ENCODE data around the gene VMP1. TPM values are rescaled to one million over a fixed set of nuclear protein-coding genes. Genes with fewer than 3 reads are reported as not detected.

Gene VMP1
- total RNA-seq, 1 experiment from 2014 or later = 46.5 TPM

DNA sequence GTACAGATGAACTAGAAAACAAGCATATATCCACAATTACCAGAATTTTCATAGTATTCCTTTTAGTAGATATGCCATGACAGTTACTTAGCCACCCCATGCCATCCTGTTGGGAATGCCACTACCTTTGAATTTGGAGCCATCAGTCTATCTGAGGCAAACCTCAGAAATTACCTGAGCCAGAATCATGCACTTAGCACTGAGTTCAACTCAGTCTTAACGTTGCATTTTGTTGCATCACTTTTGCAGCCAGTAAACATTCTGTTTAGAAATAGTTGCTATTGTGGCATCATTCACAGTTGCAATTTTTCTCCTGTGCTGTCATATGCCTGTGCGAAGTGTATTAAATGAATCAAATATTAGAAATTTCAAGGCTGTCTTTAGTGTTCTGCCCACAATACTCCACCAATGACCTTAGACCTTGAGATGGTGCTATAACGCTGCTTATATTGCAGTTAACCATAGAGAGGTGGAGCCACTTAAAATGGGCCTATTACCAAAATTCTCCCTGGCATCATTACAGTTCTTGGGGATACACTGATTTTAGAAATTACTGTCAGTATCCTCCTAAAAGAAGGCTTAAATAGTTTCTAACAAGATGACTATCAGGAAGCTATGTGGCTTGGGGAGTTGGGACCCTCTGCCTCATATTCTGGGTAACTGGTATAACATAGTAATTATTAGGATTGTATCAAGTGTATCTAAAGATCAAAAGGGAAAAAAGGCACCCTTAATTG, 11.3 kb upstream of the VMP1 start:
- H3K27me3 ChIP-seq = no peaks in the 10 kb centered on the region
- no peak for DNase-seq
- H3K27ac ChIP-seq = no peak overlapping the region
- no peaks in the 10 kb centered on the region for H3K9me3 ChIP-seq (replicated peaks)
- H3K36me3 ChIP-seq = peaks cover 85% of the 10 kb centered on the region
- no peak overlapping the region for H3K4me3 ChIP-seq
- no peaks in the 10 kb centered on the region for H3K4me1 ChIP-seq

DNA sequence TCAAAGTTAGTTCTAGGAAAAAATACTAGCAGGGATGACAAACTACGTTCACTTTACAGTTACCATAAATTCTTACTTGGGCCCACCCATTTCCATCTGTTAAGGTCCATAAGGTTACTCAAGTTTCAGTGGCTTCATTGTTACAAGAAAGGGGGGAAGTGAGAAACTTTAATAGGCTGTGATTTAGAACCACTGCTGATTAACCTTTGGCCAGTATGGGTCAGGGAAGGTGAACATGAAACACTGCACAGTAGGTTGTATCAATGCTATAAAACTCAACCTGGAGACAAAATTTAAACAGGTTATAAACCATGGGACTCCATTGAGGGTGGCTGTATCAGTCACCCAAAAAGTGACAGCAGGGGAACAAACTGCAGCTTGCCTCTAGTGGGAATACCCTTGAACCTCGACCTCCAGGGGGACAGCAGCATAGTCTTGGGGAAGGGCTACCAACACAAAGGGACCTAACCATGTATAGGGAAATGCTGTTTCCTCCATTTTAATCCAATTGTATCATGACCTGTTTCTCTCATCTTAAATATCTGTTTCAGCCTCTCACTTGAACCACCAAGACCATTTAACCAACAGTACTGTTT, 10.7 kb upstream of the VMP1 start:
- H3K4me3 ChIP-seq = no peak overlapping the region
- no peaks in the 10 kb centered on the region for H3K27me3 ChIP-seq
- no peak overlapping the region for H3K27ac ChIP-seq
- H3K4me1 ChIP-seq = no peaks in the 10 kb centered on the region
- peaks cover 85% of the 10 kb centered on the region for H3K36me3 ChIP-seq
- DNase-seq = no peak
- H3K9me3 ChIP-seq (replicated peaks) = no peaks in the 10 kb centered on the region

DNA sequence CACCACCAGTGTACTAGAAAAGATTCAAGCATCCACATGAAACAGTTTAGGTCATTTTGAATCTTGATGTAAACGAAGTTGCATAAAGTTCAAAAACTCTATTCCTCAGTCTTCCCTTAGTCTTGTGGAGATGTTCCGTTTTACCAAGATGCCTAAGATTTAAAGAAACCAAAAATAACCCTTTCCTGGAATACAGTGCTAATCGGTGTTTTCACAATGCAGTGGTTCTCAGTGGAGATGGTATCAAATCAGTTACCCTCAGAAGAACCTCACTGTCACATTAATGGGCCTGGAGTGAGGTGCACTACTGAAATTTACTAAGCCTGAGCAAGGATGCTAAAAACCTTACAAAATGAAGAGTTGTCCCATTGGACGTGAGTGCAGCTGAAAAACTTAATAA, 9.3 kb upstream of the VMP1 start:
- no peaks in the 10 kb centered on the region for H3K27me3 ChIP-seq
- H3K36me3 ChIP-seq = peaks cover 77% of the 10 kb centered on the region
- H3K4me3 ChIP-seq = no peak overlapping the region
- no peak for DNase-seq
- H3K4me1 ChIP-seq = no peaks in the 10 kb centered on the region
- H3K27ac ChIP-seq = no peak overlapping the region
- no peaks in the 10 kb centered on the region for H3K9me3 ChIP-seq (replicated peaks)

GRCh38 chr17:59699218-59699617, 8.2 kb upstream of the VMP1 start:
- Histone ChIP-seq H3K4me3 (no peak overlapping the region), H3K36me3 (peaks cover 69% of the 10 kb centered on the region), H3K9me3 (replicated peaks) (no peaks in the 10 kb centered on the region), H3K4me1 (no peaks in the 10 kb centered on the region), H3K27me3 (no peaks in the 10 kb centered on the region), H3K27ac (no peak overlapping the region)
- DNase-seq = no peak

DNA sequence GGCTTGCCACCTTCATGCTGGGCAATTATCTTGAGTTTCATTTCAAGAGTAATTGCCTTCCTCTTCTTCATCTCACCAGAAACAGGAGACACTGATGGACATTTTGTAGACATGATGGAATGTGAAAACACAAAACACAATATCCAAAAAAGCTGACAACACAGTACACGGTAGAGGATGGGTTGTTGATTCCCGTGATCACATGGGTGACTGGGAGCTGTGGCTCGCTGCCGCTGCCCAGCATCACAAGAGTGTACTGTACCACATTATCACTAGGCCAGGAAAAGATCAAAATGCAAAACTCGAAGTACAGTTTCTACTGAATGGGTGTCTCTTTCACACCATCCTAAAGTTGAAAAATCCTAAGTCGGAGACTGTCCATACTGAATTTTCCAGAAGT, 7.7 kb upstream of the VMP1 start:
- Histone ChIP-seq H3K9me3 (replicated peaks) (no peaks in the 10 kb centered on the region), H3K27ac (no peak overlapping the region), H3K27me3 (no peaks in the 10 kb centered on the region), H3K4me1 (no peaks in the 10 kb centered on the region), H3K4me3 (no peak overlapping the region), H3K36me3 (peaks cover 66% of the 10 kb centered on the region)
- no peak for DNase-seq

- no peak for DNase-seq
- H3K4me3 ChIP-seq = no peak overlapping the region
- H3K4me1 ChIP-seq = no peaks in the 10 kb centered on the region
- H3K9me3 ChIP-seq (replicated peaks) = no peaks in the 10 kb centered on the region
- H3K36me3 ChIP-seq = peaks cover 42% of the 10 kb centered on the region
- H3K27me3 ChIP-seq = no peaks in the 10 kb centered on the region
- H3K27ac ChIP-seq = no peak overlapping the region
Observed at GRCh38 chr17:59702304-59702703, 5.2 kb upstream of the VMP1 start.

- Histone ChIP-seq H3K9me3 (replicated peaks) (no peaks in the 10 kb centered on the region), H3K36me3 (peaks cover 4% of the 10 kb centered on the region; the same call in 1 of the 2 replicates), H3K27me3 (no peaks in the 10 kb centered on the region), H3K4me3 (peak overlapping the region; percentile 76), H3K4me1 (peaks cover 7% of the 10 kb centered on the region; the same call in 1 of the 2 replicates), H3K27ac (peak overlapping the region; percentile 90)
- DNase-seq = no peak
Observed at GRCh38 chr17:59707971-59708430, 547 bp downstream of the VMP1 start.

DNA sequence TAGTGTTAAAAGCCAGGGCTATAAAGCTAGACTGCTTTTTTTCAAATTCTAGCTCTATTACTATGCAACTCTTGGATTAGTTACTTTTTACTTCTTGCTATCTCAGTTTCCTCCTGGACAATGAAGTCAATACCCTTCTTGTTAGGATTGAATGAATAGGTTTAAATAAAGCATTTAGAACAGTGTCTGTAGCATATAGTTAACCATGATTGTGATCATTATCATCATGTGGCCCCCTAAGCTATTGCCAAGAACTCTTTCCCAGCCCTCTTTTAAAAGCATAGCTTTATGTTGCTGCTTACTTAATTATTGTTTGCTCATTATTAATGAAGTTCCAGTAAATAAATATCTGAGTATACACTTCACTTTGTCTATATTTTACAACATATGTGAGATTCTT, 4.5 kb downstream of the VMP1 start:
- DNase-seq = no peak
- Histone ChIP-seq H3K4me1 (peaks cover 7% of the 10 kb centered on the region; the same call in 1 of the 2 replicates), H3K27me3 (no peaks in the 10 kb centered on the region)

DNA sequence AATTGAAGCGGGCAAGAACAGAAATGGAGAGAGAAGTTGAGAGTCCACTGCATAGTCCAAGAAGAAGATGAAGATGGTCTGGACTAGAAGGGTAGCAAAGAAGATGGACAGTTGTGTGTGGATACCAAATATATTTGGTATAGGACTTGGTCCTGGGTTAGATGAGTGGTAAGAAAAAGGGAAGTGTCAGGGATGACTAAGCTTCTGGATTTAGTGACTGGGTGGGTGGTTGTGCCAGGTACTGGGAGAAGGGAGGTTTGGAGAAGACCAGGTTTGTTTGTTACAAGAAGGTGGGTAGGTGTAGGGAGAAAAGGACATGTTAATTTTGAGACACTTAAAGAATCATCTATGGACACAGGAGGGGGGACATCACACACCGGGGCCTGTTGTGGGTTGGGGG, 5.4 kb downstream of the VMP1 start:
- H3K9me3 ChIP-seq (replicated peaks) = no peaks in the 10 kb centered on the region
- no peak overlapping the region for H3K27ac ChIP-seq
- DNase-seq = no peak
- no peaks in the 10 kb centered on the region for H3K27me3 ChIP-seq
- H3K36me3 ChIP-seq = no peaks in the 10 kb centered on the region
- no peak overlapping the region for H3K4me3 ChIP-seq
- H3K4me1 ChIP-seq = peaks cover 7% of the 10 kb centered on the region; the same call in 1 of the 2 replicates

More for the DNA sequence above, 4.5 kb downstream of the VMP1 start:
- Histone ChIP-seq H3K27ac (no peak overlapping the region), H3K36me3 (no peaks in the 10 kb centered on the region), H3K4me3 (no peak overlapping the region), H3K9me3 (replicated peaks) (no peaks in the 10 kb centered on the region)

- Histone ChIP-seq H3K4me1 (peaks cover 6% of the 10 kb centered on the region), H3K36me3 (no peaks in the 10 kb centered on the region), H3K4me3 (no peak overlapping the region), H3K9me3 (replicated peaks) (no peaks in the 10 kb centered on the region), H3K27me3 (no peaks in the 10 kb centered on the region), H3K27ac (no peak overlapping the region)
- DNase-seq = no peak
Observed at GRCh38 chr17:59714255-59714654, 6.8 kb downstream of the VMP1 start.

DNA sequence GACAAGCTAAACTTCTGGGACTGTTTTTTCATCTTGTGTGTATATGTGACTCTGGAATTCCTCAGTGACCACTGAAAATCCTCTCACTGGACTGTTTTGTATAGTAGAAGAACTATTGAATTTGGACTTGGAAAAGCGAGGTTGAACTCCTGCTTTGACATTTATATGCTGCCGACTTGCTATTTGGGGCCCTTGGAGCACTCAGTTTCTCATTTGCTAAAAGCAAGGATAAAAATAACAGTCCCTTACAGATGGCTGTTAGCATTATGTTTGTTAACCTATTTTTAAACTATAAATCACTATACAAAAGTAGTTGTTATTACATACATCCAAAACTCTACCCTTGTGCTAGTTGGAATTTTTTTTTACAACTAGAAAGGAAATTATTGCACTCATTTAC, 9.0 kb downstream of the VMP1 start:
- no peaks in the 10 kb centered on the region for H3K36me3 ChIP-seq
- H3K4me1 ChIP-seq = peaks cover 15% of the 10 kb centered on the region
- no peaks in the 10 kb centered on the region for H3K9me3 ChIP-seq (replicated peaks)
- no peak for DNase-seq
- no peaks in the 10 kb centered on the region for H3K27me3 ChIP-seq
- H3K27ac ChIP-seq = no peak overlapping the region
- H3K4me3 ChIP-seq = no peak overlapping the region

DNA sequence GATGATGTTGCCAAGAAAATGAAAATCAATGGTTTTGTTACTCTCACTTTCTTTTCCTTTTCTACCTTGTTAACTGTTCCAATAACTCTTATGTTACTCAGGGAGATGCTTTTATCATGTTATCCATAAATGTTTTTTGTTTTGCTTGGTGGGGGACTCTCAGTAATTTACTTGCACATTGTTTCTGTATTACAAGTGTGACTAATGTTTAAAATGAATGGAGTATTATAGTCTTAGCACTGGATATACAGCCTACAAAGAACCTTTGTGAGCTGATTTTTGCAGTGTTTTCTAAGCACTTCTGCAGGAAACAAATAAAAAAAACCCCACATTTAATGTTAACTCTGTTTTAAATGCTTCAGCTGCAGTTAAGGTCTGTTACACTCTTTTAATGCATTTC, 12.1 kb downstream of the VMP1 start:
- H3K27ac ChIP-seq = peak overlapping the region; percentile 55
- H3K36me3 ChIP-seq = no peaks in the 10 kb centered on the region
- no peaks in the 10 kb centered on the region for H3K27me3 ChIP-seq
- H3K4me1 ChIP-seq = peaks cover 15% of the 10 kb centered on the region
- no peak overlapping the region for H3K4me3 ChIP-seq
- DNase-seq = peak in 1 of 2 experiments; percentile 28
- H3K9me3 ChIP-seq (replicated peaks) = no peaks in the 10 kb centered on the region

DNA sequence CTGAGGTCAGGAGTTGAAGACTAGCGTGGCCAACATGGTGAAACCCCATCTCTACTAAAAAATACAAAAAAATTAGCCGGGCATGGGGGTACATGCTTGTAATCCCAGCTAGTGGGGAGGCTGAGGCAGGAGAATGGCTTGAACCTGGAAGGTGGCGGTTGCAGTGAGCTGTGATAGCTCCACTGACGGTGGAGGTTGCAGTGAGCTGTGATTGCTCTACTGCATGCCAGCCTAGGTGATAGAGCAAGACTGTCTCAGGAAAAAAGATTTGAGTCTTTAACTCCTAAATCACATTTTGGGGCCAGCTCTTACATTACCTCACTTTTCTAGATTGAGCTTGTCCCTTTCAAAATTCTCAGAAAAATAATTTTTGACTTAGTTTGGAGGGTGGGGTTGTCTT, 15.2 kb downstream of the VMP1 start:
- Histone ChIP-seq H3K9me3 (replicated peaks) (no peaks in the 10 kb centered on the region), H3K27me3 (no peaks in the 10 kb centered on the region), H3K4me1 (peaks cover 15% of the 10 kb centered on the region), H3K4me3 (no peak overlapping the region), H3K27ac (no peak overlapping the region), H3K36me3 (no peaks in the 10 kb centered on the region)
- no peak for DNase-seq

- Histone ChIP-seq H3K27me3 (no peaks in the 10 kb centered on the region), H3K4me3 (no peak overlapping the region), H3K27ac (no peak overlapping the region), H3K4me1 (peaks cover 15% of the 10 kb centered on the region), H3K36me3 (no peaks in the 10 kb centered on the region), H3K9me3 (replicated peaks) (no peaks in the 10 kb centered on the region)
- no peak for DNase-seq
Observed at GRCh38 chr17:59723041-59723440, 15.6 kb downstream of the VMP1 start.

DNA sequence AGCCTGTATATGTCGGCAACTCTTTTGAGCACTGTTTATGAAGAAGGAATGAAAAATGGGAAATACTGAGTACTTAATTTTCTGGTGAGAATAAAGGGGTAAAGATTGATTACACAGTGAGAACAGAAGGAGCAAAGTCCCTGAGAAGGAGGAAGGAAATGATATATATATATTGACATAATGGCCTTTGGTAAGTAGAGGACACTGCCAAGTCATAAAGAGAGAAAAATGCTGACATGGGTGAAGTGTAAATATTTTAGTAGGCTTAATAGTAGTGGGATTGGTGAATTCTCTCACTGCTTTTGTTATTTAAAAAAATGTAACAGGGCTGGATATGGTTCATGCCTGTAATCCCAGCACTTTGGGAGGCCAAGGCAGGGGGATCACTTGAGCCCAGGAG, 16.2 kb downstream of the VMP1 start:
- Histone ChIP-seq H3K9me3 (replicated peaks) (no peaks in the 10 kb centered on the region), H3K4me1 (peaks cover 15% of the 10 kb centered on the region), H3K27me3 (no peaks in the 10 kb centered on the region), H3K4me3 (no peak overlapping the region), H3K27ac (no peak overlapping the region), H3K36me3 (no peaks in the 10 kb centered on the region)
- no peak for DNase-seq

DNA sequence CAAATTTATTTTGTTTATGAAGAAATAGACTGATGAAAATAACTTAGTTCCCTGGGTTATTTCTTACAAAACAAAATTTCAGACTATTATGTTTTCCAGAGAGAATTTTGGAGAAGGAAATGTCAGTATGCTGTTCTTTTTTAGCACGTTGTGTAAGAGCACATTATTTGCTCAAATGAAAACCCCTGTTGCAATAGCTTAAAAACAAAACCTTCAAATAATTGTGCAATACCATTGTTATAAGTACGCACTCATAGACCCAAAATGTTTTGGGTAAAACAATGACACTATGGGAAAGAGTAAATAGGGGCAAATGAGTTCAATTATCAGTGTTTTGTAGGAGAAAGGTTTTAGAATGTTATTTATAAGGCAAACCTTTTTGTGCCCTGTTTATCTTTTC, 18.2 kb downstream of the VMP1 start:
- Histone ChIP-seq H3K36me3 (no peaks in the 10 kb centered on the region), H3K9me3 (replicated peaks) (no peaks in the 10 kb centered on the region), H3K4me1 (no peaks in the 10 kb centered on the region), H3K27me3 (no peaks in the 10 kb centered on the region), H3K4me3 (no peak overlapping the region), H3K27ac (no peak overlapping the region)
- no peak for DNase-seq
